WI38 (cell line): Measurements from ENCODE around the gene MYRIP.

Experiments used
- H3K4me3 ChIP-seq: 2 replicates; pipeline ENCODE4 v1.5.1; 2011; ENCODE audit warnings: low read depth, mild to moderate bottlenecking, control low read depth, low read length
- TF ChIP-seq, protein P1 (sequence below): IDR thresholded peaks from 2 replicates; pipeline ENCODE4 v1.5.1; 2012; ENCODE audit warnings: low read depth, mild to moderate bottlenecking, control low read depth, low read length

Gene MYRIP

DNA sequence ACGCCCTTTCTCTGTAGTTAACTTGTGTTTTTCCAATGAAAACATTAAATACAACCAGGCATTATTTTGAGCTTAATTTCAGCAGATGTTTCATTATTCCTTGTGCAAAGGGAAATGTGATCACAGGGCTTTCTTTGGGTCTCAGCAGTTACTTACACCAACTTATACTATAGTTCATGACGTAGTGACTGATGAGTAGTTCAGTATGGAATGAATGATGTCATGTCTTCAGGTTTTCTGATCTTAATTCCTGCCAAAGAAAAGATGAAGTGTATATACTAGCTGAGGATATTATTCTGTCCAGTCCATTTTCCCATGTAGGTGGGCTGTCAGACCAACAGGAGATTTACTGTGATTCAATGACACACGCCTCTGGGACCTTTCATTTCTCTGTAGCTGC lies 61.3 kb downstream of the MYRIP start:
- TF ChIP-seq, protein P1, sequence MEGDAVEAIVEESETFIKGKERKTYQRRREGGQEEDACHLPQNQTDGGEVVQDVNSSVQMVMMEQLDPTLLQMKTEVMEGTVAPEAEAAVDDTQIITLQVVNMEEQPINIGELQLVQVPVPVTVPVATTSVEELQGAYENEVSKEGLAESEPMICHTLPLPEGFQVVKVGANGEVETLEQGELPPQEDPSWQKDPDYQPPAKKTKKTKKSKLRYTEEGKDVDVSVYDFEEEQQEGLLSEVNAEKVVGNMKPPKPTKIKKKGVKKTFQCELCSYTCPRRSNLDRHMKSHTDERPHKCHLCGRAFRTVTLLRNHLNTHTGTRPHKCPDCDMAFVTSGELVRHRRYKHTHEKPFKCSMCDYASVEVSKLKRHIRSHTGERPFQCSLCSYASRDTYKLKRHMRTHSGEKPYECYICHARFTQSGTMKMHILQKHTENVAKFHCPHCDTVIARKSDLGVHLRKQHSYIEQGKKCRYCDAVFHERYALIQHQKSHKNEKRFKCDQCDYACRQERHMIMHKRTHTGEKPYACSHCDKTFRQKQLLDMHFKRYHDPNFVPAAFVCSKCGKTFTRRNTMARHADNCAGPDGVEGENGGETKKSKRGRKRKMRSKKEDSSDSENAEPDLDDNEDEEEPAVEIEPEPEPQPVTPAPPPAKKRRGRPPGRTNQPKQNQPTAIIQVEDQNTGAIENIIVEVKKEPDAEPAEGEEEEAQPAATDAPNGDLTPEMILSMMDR, result no peak
- no peak overlapping the region for H3K4me3 ChIP-seq

DNA sequence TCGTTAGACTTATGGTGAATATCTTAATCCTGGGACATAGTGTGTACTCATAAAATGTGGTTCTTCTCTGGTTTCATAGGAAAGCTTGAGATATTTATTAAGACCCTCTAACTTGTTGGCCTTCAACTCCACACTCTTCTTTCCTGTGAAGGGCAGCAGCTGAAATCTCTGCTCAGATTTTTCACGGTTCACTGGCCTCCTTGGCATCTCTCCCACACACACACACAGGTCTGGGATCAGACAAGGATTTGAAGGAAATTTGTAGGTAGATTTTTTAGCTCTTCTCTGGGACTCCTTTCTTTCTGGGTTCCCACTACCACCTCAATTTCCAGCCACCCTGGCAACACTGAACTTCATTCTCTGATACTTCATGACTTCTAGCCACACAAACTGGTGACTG lies 70.2 kb downstream of the MYRIP start:
- TF ChIP-seq, protein P1, result no peak
- H3K4me3 ChIP-seq, result no peak overlapping the region

DNA sequence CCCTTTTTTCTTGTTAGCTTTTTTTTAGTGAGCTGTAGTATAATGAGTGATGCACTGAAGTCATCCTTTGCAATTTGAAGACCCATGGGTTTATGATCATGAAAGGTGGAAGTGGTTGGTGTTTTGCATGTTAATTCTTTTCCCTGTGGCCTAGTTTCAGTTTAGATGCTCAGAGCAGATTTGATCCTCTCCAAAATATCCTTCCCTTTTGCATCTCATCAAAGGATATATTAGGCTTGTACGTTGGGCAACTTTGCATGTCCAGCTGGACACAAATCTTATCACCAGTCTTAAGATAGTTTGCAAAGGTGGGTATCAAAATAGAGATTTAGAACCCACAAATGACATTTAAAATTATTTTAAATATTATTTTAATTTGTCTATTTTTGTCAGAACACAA lies 72.7 kb downstream of the MYRIP start:
- TF ChIP-seq, protein P1, result no peak
- H3K4me3 ChIP-seq, result no peak overlapping the region

DNA sequence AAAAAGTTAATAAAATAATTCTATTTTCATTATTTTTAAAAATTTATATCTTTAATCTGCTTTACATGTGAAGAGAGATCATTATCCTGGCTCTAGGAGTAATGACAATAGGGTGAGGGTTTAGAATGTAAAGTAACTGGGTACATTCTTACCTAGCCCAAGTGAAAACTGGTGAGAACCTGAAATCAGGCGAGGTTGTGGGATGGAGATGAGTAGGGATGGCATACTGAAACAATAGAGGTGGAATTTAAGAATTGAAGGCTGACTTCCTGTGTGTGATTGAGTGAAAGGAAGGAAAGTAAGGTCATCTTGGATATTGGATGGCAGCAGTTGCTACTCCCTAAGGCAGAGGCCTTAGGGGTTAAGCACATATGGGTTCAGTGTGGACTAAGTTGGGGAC lies 82.7 kb downstream of the MYRIP start:
- TF ChIP-seq, protein P1, result no peak
- no peak overlapping the region for H3K4me3 ChIP-seq

DNA sequence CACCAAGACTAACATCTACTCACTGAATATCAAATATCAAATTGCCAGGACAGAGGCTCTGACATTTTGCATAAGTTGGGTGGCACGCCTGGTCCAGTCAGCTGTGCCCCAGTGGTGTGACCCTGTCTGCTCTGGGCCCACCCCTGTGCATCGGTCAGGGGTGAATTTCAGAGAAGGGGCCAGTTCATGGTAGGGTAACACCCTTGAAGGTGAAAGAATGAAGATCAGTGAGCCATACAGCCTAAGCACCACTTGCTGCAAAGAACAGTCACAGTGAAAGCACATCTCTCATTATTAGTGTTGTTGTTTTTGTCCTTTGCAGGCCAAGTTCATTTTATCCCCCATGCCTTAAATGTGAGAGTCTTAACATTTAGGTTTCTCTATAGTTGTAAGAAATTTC lies 86.8 kb downstream of the MYRIP start:
- TF ChIP-seq, protein P1, result no peak
- H3K4me3 ChIP-seq, result no peak overlapping the region

DNA sequence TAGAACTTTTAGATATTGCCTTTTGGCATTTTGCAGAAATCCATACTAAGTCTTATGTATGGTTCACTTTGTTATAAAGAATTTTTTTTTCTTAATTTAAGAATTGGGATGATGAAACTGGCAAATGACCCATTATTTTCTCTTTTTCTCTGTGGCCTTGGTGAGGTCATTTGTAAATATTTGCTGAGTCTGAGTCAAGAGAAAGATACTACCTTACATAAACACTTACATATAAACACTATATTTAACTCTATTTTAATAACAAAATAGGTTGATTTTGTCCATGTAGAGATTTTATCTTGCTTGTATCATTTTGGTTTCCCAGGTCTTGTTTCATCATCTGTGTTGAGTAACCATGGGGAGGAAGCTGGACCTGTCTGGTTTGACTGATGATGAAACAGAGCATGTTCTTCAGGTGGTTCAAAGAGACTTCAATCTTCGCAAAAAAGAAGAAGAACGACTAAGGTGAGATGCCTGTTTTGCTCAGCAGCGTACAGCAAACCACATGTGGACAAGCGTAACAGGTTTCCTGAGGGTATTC lies 91.1 kb downstream of the MYRIP start:
- no peak overlapping the region for H3K4me3 ChIP-seq
- TF ChIP-seq, protein P1, result no peak

DNA sequence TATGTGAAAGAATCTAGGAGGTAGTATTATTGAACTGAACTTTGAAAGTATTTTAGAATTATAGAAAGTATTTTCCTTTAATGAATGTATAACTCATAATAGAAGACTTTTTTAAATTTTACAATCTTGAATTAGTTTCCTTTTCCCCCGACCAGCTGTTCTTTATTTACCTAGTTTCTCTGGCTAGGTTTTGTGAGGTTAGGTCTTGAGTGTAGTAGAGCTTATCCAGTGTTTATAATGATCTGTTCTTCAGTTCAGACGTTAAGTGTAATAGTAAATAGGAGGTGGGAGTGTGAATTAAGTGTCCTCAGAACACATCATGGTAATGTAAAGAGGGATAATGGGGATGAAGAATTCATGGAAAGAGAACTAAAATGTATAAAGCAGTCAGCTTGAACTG lies 93.8 kb downstream of the MYRIP start:
- TF ChIP-seq, protein P1, result no peak
- no peak overlapping the region for H3K4me3 ChIP-seq
